Erythroblast (primary cell): ENCODE results near the gene SLC26A5.

Source experiments
- GATA1 ChIP-seq: IDR thresholded peaks from 2 replicates; pipeline ENCODE4 v1.6.1; 2011; ENCODE audit warnings: low read depth, mild to moderate bottlenecking, control low read depth, low read length, moderate library complexity
- POLR2A ChIP-seq: IDR thresholded peaks from 2 replicates; pipeline ENCODE4 v1.6.1; 2011; ENCODE audit warnings: mild to moderate bottlenecking, low read length

DNA sequence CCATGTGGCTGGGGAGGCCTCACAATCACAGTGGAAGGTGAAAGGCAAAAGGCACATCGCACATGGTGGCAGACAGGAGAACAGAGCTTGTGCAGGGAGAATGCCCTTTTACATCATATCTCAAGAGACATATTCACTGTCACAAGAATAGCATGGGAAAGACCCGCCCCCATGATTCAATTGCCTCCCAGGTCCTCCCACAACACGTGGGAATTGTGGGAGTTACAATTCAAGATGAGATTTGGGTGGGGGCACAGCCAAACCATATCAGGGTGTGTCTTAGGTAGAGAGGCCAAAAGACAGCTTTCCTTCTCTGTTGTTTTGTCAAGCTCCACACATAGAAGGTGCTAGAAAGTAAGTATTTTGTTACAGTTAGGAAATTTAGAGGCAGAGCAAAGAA, 20.8 kb upstream of the SLC26A5 start:
- no peak for TF ChIP-seq POLR2A
- TF ChIP-seq GATA1, result no peak
